ENCODE measurements around the gene MLXIP.

GRCh38 chr12:122117979-122118378 lies 39.4 kb downstream of the MLXIP start:
- TF ChIP-seq POLR2AphosphoS5 (IDR thresholded peaks at IDR 0.05; ENCODE audit: borderline replicate concordance, low read depth, low read length) (no peak), EZH2 (IDR thresholded peaks at IDR 0.05) (no peak), FOXP2 (optimal IDR thresholded peaks at IDR 0.05; ENCODE audit: control extremely low read depth, extremely low read length, insufficient read depth) (no peak)

Data from SK-N-MC (cell line).